ENCODE results near the gene GFAP.

DNA sequence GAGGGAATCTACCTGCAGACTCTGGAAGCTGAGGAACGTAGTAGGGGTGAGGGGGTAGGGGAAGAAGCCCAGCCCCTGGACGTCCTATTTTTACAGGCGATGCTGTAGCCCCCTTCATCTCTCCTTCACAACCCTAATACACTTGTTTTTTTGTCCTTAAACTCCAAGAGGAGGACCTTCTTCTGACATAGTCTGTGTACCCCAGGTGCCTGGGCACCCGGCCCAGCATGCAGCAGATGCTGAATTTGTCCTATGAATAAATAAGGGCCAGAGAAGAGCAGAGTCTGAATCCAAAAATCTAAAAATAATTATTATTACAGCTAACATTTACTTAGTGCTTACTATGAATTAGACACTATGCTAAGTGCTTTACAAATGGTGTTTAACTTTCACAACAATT, 27.2 kb upstream of the GFAP start:
- TF ChIP-seq, protein P1, sequence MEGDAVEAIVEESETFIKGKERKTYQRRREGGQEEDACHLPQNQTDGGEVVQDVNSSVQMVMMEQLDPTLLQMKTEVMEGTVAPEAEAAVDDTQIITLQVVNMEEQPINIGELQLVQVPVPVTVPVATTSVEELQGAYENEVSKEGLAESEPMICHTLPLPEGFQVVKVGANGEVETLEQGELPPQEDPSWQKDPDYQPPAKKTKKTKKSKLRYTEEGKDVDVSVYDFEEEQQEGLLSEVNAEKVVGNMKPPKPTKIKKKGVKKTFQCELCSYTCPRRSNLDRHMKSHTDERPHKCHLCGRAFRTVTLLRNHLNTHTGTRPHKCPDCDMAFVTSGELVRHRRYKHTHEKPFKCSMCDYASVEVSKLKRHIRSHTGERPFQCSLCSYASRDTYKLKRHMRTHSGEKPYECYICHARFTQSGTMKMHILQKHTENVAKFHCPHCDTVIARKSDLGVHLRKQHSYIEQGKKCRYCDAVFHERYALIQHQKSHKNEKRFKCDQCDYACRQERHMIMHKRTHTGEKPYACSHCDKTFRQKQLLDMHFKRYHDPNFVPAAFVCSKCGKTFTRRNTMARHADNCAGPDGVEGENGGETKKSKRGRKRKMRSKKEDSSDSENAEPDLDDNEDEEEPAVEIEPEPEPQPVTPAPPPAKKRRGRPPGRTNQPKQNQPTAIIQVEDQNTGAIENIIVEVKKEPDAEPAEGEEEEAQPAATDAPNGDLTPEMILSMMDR (IDR thresholded peaks at IDR 0.05) = no peak
- no peak for TF ChIP-seq POLR2A (IDR thresholded peaks at IDR 0.05)
